OCI-LY1 (cell line): ENCODE measurements around the gene SPP1.

Source experiments
- EZH2 ChIP-seq: fragments of 200-600 bp; sonication (generic), shearing (Covaris generic); IDR thresholded peaks from 2 replicates; pipeline ENCODE4 v1.8.0; 2017; ENCODE audit warnings: borderline replicate concordance, mixed run types, mild to moderate bottlenecking, antibody characterized with exemption, low read length, moderate library complexity, mixed read lengths
- TF ChIP-seq, protein P1 (sequence below): fragments of 200-600 bp; sonication (generic), shearing (Covaris generic); IDR thresholded peaks from 2 replicates; pipeline ENCODE4 v1.5.1; 2017; ENCODE audit warnings: mild to moderate bottlenecking, antibody characterized with exemption, low read length, moderate library complexity, mixed read lengths

DNA sequence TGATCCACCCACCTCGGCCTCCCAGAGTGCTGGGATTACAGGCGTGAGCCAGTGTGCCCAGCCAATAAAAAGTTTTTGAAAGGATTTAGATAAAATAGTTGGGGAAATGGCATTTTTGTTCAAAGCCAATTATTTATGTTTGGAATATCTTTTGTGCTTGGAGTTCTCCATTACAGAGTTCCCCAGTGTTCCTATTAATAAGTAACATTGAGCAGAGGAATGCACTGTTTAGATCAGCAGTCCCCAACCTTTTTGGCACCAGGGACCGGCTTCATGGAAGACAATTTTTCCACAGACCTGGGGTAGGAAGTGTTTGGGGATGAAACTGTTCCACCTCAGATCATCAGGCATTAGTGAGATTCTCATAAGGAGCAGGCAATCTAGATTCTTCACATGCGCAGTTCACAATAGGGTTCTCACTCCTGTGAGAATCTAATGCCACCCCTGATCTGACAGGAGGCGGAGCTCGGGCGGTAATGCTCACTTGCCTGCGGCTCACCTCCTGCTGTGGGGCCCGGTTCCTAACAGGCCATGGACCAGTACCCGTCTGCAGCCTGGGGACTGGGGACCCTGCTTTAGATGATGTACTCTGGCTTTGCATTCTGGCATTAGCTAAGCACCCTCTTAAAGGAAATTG is 40.3 kb downstream of the SPP1 start:
- TF ChIP-seq, protein P1, sequence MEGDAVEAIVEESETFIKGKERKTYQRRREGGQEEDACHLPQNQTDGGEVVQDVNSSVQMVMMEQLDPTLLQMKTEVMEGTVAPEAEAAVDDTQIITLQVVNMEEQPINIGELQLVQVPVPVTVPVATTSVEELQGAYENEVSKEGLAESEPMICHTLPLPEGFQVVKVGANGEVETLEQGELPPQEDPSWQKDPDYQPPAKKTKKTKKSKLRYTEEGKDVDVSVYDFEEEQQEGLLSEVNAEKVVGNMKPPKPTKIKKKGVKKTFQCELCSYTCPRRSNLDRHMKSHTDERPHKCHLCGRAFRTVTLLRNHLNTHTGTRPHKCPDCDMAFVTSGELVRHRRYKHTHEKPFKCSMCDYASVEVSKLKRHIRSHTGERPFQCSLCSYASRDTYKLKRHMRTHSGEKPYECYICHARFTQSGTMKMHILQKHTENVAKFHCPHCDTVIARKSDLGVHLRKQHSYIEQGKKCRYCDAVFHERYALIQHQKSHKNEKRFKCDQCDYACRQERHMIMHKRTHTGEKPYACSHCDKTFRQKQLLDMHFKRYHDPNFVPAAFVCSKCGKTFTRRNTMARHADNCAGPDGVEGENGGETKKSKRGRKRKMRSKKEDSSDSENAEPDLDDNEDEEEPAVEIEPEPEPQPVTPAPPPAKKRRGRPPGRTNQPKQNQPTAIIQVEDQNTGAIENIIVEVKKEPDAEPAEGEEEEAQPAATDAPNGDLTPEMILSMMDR, result no peak
- no peak for TF ChIP-seq EZH2
